Activated CD8-positive, alpha-beta memory T cell treated with anti-CD3 and anti-CD28 coated beads for 4 hours (primary cell): ENCODE results near the gene GTSE1.

ENCODE experiments used
- DNase-seq, 2 donors: peaks; one replicate each; pipeline ENCODE4 v3.0.0-alpha.2; 2020; ENCODE audit warnings: low read depth in 2 of 2

The GTSE1 gene

DNA sequence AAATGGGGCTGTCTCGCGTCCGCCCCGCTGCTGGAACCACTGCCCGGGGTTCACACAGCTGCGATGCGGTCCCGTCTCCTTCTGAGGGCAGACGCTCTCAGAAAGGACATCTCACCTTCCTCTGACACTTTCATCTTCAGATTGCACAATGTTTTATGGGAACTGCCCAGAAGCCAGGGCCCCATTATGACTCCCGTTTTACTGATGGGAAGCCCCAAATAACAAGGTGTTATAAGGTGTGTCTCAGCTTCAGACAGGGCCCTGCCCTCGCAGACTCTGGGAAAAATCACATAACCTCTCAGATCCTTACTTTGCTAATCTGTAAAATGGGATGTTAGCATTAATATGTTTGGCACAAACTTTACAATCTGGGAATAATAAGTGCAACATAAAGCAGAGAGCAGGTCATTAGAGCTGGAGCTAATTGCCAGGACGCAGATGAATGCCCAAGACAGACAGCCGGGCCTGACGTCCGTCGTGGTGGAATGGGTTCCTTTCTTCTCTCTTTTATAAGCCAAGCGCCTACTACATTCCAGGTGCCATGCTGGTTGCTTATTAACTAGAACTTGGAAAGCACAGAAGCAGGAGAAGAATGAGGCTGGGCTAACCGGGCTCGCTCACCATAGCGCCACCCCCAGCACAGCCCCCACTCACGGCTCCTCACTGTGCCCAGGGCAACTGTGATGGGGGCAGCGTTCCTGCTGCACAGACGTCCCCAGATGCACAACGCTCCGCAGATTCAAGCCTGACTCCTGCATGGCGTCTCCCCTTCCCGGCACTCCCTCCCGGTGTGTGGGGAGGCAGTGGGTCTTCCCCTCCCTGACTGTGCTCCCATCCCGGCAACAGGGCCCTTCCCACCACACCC, 82.6 kb downstream of the GTSE1 start:
- DNase-seq = no peak

DNA sequence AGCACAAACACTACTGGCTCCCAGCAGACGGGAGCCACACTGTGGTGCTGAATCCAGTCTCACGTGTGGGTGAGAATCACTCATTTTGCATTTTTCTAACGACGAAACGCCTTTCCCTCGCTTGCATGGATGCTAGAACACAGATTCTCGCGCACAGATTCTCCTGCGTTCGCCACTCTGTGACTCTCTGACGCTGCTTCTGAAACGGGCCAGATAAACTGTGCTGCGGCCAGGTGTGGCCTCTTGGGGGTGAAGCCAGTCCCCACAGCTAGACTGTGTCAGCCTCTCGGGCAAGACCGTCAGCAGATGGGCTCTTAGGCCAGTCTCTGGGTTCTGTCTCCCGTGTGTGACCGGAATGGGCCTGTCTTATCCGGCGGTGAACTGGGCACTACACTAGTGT, 83.4 kb downstream of the GTSE1 start:
- DNase-seq = no peak
